Measurements from ENCODE around the gene FRAS1. TPM values are rescaled to one million over a fixed set of nuclear protein-coding genes. Genes with fewer than 3 reads are reported as not detected.

Gene FRAS1
- total and polyA plus RNA-seq, 9 of the 15 experiments (the other 6 are each of a cell fraction or from before 2014, with no cell fraction given), result under 0.01 to 0.11 (median 0.04) TPM; not detected in 2

- Histone ChIP-seq H3K36me3 (ENCODE audit: control insufficient read depth, insufficient read depth, low read length) (no peaks in the 10 kb centered on the region), H3K9me1 (ENCODE audit: control insufficient read depth, insufficient read depth, low read length) (no peaks in the 10 kb centered on the region), H3K4me3 (no peak overlapping the region), H4K20me1 (replicated peaks; ENCODE audit: control insufficient read depth, insufficient read depth, low read length) (no peaks in the 10 kb centered on the region), H3K79me2 (ENCODE audit: control insufficient read depth, insufficient read depth, low read length) (no peaks in the 10 kb centered on the region), H3K27ac (ENCODE audit: extremely low read depth, low read depth, low read length) (no peak overlapping the region), H2AFZ (ENCODE audit: low read depth, low read length) (no peak overlapping the region), H3K9ac (ENCODE audit: insufficient read depth in 1 of 2, low read depth in 2 of 2, low read length in 2 of 2) (no peak overlapping the region), H3K27me3 (ENCODE audit: control insufficient read depth in 2 of 2, insufficient read depth in 2 of 2, low read length in 2 of 2) (peaks cover 35 to 41% of the 10 kb centered on the region in 2 experiments), H3K4me2 (ENCODE audit: insufficient read depth, low read length) (no peak overlapping the region), H3K4me1 (replicated peaks in 1 of 2; ENCODE audit: control insufficient read depth in 2 of 2, insufficient read depth in 2 of 2, low read length in 2 of 2) (peaks cover 0 to 18% of the 10 kb centered on the region in 2 experiments; a peak in 4 of 5 replicates), H3K9me3 (replicated peaks; ENCODE audit: control insufficient read depth, insufficient read depth, low read depth, low read length) (no peaks in the 10 kb centered on the region)
- ChIA-PET CTCF (ENCODE audit: low intra/inter-chr PET ratio) (no interaction called here), POLR2A (interaction anchor here (0.6 to 1.4 kb wide), 5 partner anchors 12 to 113 kb away, joined by 3 to 6 read pairs (median 3); no protein-coding TSS in a partner anchor)
- TF ChIP-seq PRPF4 (IDR thresholded peaks at IDR 0.05; ENCODE audit: insufficient read depth, low read depth, low read length, poor library complexity, severe bottlenecking), result no peak
- DNase-seq (ENCODE audit: extremely low read depth in 1 of 4, low spot score in 3 of 4), result no peak
- 0% methylated on average over 1 of the region's 1 CpG for WGBS (ENCODE audit: insufficient coverage, low coverage, missing lambda C conversion rate)
- no peak for FAIRE-seq
- in situ Hi-C loops (cut with MboI), result no loop called here
- no TSS peak for BruUV-seq (replicated peaks)
- ATAC-seq, result no peak
- intact Hi-C loops (cut with micrococcal nuclease), result loop anchor here (1.0 to 5.0 kb wide), 2 partner anchors 112 to 457 kb away; no protein-coding TSS in a partner anchor
Observed at GRCh38 chr4:78059938-78060337, 2.8 kb downstream of the FRAS1 start.

- in situ Hi-C loops (cut with MboI) (no loop called here), intact Hi-C loops (cut with micrococcal nuclease) (no loop called here)
- Histone ChIP-seq H4K20me1 (replicated peaks; ENCODE audit: control insufficient read depth, insufficient read depth, low read length) (no peaks in the 10 kb centered on the region), H3K27me3 (ENCODE audit: control insufficient read depth in 2 of 2, insufficient read depth in 2 of 2, low read length in 2 of 2) (peaks cover 23% of the 10 kb centered on the region in 2 experiments), H3K4me1 (replicated peaks in 1 of 2; ENCODE audit: control insufficient read depth in 2 of 2, insufficient read depth in 2 of 2, low read length in 2 of 2) (peaks cover 0 to 16% of the 10 kb centered on the region in 2 experiments; a peak in 4 of 5 replicates), H3K4me3 (no peak overlapping the region), H3K9me1 (ENCODE audit: control insufficient read depth, insufficient read depth, low read length) (no peaks in the 10 kb centered on the region), H3K27ac (ENCODE audit: extremely low read depth, low read depth, low read length) (no peak overlapping the region), H3K9me3 (replicated peaks; ENCODE audit: control insufficient read depth, insufficient read depth, low read depth, low read length) (no peaks in the 10 kb centered on the region), H3K4me2 (ENCODE audit: insufficient read depth, low read length) (no peak overlapping the region), H2AFZ (ENCODE audit: low read depth, low read length) (no peak overlapping the region), H3K79me2 (ENCODE audit: control insufficient read depth, insufficient read depth, low read length) (no peaks in the 10 kb centered on the region), H3K9ac (ENCODE audit: insufficient read depth in 1 of 2, low read depth in 2 of 2, low read length in 2 of 2) (no peak overlapping the region), H3K36me3 (ENCODE audit: control insufficient read depth, insufficient read depth, low read length) (no peaks in the 10 kb centered on the region)
- POLR2A ChIA-PET, result no interaction called here
- no TSS peak for BruUV-seq (replicated peaks)
- no peak for ATAC-seq
- 2% methylated on average over 2 of the region's 2 CpGs for WGBS (ENCODE audit: insufficient coverage, low coverage, missing lambda C conversion rate)
- CTCF ChIA-PET (ENCODE audit: low intra/inter-chr PET ratio), result no interaction called here
- DNase-seq (ENCODE audit: extremely low read depth in 1 of 4, low spot score in 3 of 4), result no peak
- FAIRE-seq, result no peak
- TF ChIP-seq FOXK2 (conservative IDR thresholded peaks at IDR 0.05 in 1 of 2, IDR thresholded peaks at IDR 0.05 in 1 of 2; ENCODE audit: low read depth in 2 of 2) (no peak), ZNF511 (CRISPR knock-in tag; IDR thresholded peaks at IDR 0.05) (no peak), ESRRB (CRISPR knock-in tag; IDR thresholded peaks at IDR 0.05; ENCODE audit: borderline replicate concordance) (no peak), KAT2B (IDR thresholded peaks at IDR 0.05; ENCODE audit: low read depth, low read length) (no peak), GABPB2 (CRISPR knock-in tag; conservative IDR thresholded peaks at IDR 0.05) (no peak)
Observed at GRCh38 chr4:78061939-78062570, 4.9 kb downstream of the FRAS1 start.
